Glomerular endothelial cell (primary cell): ENCODE data around the gene SMG6. TPM values are rescaled to one million over a fixed set of nuclear protein-coding genes. Genes with fewer than 3 reads are reported as not detected.

Source experiments
- DNase-seq: peaks from one replicate; pipeline ENCODE4 v3.0.0-alpha.2; 2011; ENCODE audit warnings: low read depth, low spot score; ENCODE audit errors: extremely low read depth
- total RNA-seq: library from RNA; depleted of rRNA; stranded (reverse); fragments of >200 nt; gene quantifications from 2 replicates; pipeline ENCODE4 v1.2.3, GENCODE V29; 2015

The SMG6 gene
- total RNA-seq, 1 donor from 2014 or later, result 46.4 TPM

DNA sequence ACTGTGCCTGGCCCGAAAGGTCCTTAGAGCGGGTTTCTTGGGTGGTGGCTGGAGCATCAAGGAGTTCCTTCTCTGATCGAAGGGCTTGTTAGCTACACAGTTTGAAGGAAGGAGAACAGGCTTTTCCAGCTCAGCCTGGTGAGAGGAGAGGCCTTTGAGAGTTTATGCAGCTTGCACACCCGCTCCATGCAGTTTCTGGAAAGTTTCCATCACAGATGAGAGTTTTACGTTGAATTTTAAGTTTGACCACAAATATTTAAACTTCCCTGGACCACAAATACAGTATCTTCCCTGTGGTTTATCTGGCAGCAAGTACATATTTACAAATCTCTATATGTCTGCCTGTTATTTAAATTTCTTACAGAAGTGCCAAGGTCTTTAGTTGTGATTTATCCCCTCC lies 191.9 kb downstream of the SMG6 start:
- DNase-seq, result no peak

DNA sequence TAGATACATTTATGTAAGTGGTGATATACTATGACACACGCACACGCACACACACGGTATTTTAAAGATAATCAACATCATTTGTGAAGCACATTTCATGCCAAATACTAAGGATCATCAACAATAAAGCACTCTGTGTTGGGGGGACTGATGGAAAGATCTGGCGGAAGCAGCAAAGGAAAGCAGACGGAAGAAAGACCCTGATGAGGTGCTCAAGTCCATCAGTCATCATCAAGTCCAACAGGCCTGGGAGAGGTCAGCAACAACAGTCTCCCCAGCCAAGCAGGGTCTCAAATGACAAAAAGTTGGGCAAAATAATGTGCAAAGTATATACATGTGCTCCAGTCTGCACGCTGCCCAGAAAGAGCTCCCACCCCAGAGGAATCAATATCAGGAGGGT lies 193.1 kb downstream of the SMG6 start:
- no peak for DNase-seq

DNA sequence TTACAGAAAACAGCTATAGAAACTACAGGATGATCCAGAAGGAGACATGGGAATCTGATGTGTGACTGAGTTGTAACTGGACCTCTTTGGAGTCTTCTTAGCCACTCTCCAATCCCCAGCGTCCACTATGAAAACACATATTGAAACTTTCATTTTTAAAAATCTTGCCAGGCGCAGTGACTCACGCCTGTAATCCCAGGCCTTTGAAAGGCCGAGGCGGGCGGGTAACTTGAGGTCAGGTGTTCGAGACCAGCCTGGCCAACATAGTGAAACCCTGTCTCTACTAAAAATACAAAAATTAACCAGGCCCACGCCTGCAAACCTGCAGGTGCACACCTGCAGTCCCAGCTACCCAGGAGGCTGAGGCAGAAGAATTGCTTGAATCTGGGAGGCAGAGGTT lies 195.4 kb downstream of the SMG6 start:
- no peak for DNase-seq

DNA sequence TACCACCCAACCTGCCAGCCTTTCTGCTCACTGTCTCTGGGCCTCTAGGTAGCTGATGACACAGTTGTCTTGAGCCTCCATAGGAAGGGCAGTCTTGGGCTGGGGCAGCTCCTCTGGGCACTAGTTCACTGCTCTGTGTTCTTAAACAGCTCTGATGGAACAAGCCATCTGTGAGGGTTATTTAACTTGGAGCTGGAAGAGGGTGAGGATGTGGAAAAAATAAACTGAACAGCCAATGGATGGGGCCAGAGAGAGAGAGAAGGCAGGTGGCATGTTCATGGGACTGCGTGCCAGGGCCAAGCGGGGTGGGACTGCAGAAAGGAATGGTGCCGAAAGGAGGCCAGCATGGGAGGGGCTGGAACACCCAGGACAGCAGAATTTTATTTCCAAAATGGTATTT lies 196.1 kb downstream of the SMG6 start:
- no peak for DNase-seq

DNA sequence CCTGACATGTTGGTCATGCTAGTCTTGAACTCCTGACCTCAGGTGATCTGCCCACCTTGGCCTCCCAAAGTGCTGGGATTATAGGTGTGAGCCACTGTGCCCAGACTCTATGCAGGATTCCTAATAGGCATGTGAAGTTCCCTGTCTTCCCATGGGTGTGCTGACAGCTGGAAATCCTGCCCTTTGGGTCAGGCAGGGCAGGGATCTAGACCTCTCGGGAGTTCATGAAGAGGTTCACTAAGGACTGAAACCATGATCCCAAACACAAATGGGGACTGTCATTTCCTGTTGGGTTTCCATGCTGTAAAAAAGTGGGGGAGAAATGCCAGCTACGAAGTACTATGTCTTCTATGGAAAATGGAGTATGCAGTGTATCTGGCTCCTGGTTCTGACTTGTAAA lies 196.5 kb downstream of the SMG6 start:
- no peak for DNase-seq

DNA sequence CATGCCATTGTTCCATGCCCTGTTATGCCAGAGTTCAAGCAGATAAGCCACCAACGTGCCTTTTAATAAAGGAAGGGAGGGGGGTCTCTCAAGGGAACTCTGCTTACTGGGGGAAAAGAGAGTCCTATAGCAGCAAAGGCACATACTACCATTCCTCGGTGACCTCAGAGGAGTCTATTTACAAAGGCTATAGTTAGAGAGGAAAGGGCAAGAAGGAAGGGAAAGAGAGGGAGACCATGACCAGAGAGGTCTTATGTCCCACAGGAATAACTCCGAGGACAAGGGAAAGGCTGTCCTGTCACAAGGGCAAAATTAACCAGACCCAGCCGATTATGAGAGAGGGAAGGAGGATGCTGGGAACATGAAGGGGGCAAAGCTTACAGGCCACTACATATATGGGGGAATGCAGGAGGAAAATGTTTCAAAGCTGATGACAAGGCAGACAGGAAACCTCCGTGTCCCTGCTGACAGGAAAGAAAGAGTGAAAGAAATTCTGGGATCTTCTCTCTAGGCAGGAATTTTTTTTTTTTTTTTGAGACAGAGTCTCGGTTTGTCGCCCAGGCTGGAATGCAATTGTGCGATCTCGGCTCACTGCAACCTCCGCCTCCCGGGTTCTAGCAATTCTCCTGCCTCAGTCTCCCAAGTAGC lies 197.2 kb downstream of the SMG6 start:
- no peak for DNase-seq

DNA sequence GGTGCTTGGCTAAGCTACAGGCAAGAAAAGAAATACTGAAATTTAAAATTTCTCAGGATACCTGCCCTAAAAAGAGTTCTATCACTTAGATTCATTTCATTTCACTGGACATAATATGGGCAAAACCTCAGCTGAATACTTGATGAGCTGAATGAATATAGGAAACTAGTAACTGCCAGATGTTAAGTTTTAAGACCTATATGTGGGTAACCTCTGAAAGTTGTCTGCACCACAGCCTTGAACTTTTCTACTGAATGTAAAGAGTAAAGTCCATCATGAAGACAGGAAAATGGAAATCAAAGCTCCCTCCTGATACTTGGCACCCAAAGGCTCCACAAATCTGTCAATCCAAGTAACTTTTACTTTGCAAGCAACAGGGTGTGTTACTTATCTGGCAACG lies 197.9 kb downstream of the SMG6 start:
- no peak for DNase-seq

DNA sequence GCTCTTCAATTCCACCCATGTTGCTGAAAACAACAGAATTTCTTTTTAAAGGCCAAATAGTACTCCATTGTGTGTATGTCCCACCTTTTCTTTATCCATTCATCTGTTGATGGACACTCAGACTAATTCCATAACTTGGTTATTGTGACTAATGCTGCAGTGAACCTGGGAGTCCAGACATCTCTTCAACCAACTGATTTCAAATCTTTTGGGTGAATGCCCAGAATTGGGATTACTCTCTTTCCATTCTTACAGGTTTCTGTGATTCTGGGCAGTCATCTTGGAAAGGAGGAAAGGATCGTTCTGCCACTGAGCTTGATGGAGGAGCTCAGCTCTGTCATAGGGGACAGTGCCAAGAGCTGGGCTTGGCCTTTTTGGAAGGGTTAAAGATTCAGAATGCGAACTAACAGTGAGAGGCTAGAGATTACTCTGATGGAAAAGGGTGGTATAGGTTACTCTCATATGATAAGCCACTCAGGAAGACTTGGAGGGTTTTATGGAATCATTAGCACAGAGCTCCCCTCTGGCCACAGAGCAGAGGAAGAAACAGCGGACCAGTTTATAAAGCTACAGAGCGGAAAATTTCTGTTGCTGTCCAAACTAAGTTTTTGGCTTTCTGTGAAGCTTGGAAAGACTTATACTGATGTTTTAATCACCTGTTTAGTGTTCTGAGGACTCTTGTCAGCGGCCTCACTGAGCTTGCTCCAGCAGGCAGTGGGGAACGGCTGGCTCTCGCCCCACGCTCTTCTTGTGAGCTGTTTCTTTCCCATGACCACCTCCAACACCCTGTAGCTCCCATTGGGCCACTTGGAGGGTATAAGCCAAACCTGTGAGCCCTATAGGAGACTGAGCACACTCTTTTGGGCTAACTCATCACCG lies 200.4 kb downstream of the SMG6 start:
- no peak for DNase-seq

DNA sequence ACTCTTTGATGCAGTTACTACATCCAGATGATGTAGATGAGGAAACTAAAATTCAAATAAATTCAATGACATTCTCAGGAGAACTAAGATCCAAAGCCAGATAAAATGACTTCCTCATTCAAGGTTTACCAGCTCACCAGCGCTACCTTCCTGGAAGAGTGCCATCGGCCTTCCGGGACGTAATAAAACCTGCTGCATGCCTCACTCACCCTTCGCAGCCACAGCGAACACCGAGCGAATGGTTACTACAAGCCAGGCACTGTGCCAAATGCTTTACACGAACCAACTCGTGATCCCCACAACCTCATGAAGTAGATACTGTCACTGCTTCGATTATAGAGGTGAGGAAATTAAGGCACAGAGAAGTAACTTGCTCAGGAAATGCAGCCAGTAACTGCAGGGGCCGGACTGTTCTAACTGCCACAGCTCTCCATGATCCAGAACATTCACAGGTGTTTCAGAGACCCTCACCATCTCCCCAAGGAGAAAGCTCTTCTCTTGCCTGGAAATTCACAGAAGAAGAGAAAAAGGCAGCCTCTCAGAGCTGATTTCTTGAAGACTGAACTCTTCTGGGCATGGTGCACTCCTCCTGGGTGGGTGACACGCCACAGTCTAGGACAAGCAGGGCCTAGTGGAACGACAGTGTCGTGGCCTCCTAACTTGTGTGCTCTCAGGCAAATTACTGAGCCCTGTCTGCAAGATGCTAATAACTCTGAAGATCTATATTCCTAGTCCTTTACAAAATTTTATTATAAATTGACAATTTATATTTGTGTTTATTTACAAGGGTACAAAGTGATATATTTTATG lies 201.9 kb downstream of the SMG6 start:
- peak; percentile 62 for DNase-seq

DNA sequence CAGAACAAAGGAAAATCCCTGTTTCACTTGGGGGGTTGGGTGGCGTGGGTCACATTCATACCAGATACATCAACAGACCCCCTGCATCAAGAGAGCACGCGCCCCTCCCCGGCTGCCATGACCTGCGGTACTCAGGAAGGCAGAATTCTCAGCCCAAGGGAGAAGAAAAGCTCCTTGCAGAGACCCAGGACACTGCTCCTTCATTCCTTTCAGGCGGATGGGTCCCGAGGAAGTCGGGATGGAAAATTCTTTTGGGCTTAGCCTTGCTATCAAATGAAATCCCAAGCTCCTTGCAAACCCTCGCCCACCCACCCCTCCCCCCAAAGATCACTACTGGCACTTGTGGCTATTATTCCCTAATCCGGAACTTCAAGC lies 208.1 kb downstream of the SMG6 start:
- DNase-seq, result no peak

DNA sequence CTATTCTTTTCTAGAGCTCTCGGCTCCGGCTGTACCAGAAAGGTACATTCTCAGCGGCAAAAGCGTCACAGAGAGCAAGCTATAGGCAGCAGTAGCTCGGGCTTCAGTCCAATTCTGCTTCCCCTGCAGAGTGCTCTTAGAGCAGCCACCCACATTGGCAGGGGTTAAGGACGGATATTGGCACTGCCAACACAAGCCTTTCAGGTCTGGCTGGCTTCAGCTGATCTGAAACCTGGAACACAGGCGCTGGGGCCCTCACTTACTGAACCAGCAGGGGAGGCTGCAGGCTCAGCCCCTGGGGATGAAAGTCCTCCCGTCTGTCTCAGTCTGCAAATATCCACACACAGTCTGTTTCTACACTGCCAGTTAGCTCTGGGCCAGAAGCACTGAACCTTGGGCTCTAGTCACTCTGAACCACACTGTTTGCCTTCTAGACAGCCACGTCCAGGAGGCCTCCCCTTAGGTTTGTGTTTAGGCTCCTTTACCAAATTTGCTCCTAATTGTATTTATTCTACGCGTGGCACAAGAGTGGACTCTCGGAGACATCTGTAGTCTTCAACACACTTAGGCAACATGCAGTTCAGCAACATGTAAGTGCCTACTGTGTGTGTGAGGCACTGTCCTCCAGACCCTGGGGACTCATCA lies 208.6 kb downstream of the SMG6 start:
- DNase-seq, result no peak

DNA sequence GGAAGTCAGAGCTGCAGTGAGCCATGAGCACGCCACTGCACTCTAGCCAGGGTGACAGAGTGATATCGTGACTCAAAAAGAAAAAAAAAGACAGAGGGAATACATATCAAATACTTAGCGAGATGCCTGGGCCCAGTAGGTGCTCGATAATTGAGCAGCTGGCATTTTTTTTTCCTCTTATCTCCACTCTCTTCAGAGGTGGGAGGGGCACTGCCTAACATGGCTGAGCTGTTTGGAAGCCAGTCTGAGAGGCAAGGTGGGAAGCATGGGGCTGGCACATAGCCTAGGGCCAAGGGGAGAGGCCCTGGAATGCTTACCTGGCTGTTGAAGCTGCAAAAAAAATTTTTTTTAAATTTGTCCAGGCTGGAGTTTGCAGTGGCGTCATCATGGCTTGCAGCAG lies 210.2 kb downstream of the SMG6 start:
- DNase-seq, result no peak

DNA sequence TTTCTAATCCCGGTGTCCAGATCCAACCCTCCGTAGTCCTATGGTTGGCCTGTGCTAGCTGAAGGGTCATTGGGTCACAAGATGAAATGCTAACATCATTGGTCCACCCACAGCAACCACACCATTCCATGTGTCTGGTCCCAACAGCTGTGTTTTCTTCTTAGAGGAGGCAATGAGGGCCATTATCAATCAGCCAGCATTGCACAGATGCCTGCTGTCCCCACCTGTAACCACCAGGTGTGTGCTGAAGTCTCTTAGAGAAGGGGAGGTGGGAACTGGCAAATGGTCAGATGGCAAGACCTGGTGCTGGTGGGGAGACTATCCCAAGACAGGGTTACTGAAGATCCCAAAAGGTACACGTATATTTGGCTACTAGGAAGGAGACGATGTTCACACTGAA lies 211.3 kb downstream of the SMG6 start:
- no peak for DNase-seq

DNA sequence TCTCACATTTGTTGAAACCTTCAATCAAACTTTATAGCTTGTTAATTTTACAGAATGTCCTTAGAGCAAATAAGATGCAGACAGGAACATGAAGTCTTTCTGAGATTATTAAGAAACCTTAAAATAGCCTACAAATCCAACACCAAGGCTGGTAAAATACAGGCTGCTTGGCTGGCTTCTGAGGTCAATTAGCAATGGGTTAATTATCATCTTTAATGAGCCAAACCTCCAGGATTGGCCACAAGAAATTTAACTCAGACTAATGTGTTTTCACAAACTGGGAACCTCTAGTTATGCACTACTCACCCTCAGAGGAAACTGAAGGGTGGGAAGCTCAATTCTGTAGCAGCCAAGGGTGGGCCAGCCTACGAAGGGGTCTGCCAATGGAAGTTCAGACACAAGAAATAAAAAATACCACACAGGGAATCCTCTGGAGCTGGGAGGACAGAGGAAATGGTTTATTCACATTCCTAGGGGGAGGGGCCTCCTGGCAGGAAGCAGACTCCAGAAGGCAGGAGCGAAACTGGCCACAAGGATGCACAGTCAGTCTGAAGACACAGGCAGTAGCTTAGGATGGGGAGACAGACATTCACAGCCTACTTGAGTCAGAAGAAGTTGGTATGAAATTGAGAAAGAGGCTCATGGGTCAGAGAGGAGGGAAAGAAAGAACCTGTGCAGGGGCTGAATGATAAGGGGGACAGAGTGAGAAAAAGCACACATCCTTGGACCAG lies 212.6 kb downstream of the SMG6 start:
- DNase-seq, result no peak

DNA sequence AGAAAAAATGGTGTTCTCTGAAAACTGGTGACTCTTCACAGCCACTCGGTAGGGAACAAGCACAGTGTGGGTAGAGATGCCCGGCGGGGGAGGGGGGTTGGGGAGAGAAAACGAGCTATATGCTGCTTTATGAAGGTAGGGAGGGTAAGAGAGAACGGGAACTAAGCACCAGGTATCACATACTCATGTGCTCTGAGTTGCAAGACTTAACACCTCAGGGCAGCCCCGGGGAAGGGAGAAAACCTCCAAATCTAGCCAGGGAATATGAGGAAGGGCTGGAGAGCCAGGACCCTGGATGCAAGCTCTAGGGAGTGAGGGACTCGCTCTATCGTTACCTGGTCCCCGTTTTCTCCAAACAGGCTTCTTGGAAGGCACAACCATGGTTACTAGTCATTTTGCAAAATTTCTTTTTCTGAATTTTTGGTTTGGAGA lies 213.4 kb downstream of the SMG6 start:
- no peak for DNase-seq

DNA sequence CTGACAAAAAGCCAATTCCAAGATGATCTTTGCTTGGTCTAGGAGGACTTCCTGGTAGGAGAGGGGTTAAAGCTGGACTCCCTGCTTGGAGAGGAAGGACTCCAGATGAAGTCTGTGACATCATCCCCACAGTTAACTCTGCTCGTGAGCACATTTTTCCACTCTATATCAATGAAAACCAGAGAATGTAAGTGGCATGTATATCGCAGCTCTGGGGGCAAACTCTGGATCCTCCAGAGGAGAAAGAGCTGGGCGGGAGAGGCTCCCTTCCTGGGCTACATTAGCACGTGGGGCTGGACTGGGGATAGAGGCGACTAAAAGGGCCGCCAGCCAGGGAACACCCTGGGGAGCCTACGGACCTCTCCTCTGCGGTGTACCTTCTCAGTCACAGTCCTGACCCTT lies 214.6 kb downstream of the SMG6 start:
- DNase-seq, result no peak

DNA sequence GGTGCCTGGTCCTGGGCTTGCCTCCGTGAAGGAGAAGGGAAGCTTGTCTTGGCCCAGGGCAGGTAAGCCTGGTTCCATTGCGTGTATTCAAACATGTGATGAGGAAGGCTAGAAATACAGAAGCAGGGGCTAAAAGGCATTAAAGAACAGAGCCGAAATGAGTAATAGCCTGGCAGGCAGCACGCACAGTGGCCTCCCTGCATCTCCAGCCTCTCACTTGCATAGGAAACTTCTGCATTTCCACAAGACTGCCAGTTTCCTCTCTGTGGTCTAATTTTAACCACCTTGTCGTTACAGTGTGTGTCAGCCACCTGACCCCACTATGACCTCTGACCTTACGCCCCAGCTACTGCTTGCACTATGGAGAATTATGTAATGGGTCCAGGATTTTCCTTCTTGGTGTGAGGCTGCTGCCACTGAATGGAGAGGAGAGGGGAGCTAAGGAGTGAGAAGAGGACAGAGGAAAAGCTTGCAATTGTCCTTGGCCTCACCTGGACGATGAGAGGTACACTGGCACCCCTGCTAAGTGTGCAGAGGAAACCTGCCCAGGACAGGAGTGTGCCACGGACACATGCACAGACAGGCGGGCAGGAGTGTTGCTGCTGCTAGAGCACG lies 215.9 kb downstream of the SMG6 start:
- DNase-seq, result no peak

DNA sequence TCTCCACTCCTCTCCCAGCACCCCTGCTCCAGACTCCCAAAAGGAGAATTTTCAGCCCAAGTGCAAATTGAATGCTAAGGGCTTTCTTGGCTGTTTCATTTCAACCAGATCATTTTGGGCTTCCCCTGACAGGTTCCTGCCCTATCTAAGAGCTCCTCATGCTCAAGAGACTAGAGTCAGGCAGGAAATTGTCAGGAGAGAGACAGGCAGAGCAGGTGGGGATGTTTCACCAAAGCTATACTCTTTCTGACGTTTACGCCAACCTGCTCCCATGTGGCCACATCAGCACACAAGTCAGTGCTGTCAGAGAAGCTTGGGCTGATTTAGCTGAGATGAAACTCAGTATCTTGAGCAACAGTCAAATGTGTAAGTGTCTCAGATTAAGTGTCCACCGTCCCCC lies 217.3 kb downstream of the SMG6 start:
- no peak for DNase-seq

DNA sequence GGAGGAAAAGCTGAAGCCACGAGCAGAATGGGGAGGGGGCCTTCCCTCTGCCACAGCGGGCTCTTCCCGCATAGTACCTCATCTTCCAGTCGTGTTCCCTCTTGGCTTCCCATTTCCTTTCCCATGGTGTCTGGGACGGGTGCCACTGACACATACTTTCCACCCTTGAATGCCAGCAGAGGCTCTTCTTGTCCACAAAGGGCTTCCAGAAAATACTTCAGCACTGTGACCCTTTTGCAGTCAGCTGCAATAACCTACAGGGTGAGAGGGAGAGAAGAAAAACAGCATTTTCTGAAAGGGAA lies 218.0 kb downstream of the SMG6 start:
- DNase-seq, result no peak
